ENCODE data around the gene CACNA2D4.
A peak's percentile ranks its signal among the peaks of the same experiment; 100 is the strongest.
"Not testable (repeated sequence)": the region's sequence is repeated elsewhere in the genome, so short reads cannot be mapped to it uniquely, and the experiment has no call there.

CACNA2D4 gene

DNA sequence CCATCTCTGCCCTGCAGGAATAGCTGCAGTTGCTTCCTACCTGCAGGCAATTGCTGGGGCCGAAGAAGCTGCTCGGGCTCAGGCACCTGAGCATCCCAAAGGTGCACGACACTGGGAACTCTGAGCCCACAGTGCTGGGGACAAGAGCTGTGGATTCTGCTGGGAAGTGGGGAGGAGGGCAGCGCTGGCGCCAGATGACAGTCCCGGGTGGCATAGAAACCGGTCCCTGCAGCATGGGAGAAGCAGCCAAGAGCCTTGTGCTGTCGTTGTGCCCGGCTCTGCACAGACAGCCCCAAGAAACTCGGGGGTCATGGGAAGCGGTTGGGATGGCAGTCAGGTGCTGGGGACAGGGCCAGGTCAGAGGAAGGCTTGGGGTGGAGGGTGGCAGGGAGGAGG is 97.6 kb downstream of the CACNA2D4 start:
- no peak overlapping the region for H3K4me3 ChIP-seq (ENCODE audit: low read depth, low read length)

DNA sequence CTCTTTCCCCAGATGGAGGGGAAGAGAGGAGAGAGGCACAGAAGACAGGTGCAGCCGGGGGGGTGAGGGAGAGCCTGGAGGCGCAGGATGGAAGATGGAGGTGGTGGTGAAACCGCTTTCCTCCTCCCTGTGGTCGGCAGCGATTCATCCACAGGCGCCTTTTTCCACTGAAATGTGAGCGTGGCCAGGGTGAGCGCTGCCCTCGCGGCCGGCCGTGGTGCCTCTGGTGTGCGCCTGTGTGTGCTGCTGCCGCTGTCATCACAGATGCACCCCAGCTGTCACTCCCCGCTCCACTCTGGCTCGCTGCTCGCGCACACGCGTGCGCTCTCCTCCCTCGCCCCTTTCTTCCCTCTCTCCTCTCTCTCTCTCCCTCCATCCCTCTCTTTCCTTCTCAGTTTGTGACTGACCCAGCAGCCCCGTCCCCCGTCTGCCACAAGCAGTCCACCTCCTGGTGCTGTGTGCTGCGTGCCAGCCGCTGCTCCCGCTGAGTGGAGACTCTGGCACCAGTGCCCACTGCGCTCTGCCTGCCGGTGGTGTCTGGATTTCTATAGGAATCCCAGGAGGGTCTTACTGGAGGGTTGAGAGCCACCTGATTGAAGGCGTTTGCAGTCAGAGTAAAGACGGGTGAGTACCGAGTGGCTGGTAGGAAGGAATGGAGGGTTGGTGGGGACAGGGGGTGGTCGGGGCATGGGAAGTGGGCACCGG is 98.1 kb downstream of the CACNA2D4 start, which contains the start of gene LRTM2:
Gene LRTM2 (plus strand): TSS at position 375 of the 705 bp plus-strand sequence. CDS start 7,584 bp downstream, outside the sequence.
- peak within 1 kb of the TSS; percentile 20 for H3K4me3 ChIP-seq (ENCODE audit: low read depth, low read length)

DNA sequence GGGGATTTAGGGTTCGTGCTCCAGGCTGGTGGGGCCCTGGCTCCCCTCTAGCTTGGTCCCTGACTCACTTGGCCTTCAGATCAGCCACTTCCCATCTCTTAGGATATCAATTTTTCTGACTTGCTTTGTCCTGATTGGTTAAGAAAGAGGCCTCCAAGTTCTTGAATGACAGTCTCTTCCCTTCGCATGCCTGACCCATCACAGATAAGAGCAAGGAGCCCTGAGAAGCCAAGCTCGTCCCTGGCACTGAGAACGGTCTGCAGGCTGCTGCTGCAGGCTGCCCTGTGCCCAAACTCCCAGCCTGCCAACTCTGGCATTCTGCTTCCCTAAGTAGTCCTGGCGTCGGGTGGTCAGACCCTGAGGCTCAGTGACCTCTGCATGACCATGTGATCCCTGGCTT is 98.9 kb downstream of the CACNA2D4 start:
- no peak overlapping the region for H3K4me3 ChIP-seq (ENCODE audit: low read depth, low read length)

DNA sequence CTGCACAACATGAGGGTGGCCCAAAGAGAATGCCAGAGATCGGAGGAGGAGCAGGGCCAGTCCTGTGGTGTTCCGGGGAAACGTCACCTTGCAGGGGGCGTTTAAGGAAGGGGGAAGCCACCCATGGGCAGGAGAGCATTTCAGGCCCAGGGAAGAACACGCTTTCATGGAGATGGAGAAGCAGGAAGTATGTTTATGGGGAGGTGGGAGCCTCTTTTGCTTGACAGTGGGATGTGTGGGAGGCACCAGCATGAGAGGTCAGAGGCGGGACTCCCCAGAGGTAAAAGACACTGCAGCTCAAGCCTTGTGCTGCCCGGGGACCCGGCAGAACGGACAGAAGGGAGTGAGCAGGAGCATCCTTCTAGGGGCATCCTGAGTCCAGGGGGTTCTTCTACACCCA is 99.4 kb downstream of the CACNA2D4 start:
- H3K4me3 ChIP-seq (ENCODE audit: low read depth, low read length), result no peak overlapping the region

DNA sequence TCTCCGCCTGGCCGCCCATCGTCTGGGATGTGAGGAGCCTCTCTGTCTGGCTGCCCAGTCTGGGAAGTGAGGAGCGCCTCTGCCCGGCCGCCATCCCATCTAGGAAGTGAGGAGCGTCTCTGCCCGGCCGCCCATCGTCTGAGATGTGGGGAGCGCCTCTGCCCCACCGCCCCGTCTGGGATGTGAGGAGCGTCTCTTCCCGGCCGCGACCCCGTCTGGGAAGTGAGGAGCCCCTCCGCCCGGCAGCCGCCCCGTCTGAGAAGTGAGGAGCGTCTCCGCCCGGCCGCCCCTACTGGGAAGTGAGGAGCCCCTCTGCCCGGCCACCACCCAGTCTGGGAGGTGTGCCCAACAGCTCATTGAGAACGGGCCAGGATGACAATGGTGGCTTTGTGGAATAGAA is 100.5 kb downstream of the CACNA2D4 start:
- not testable (repeated sequence) for H3K4me3 ChIP-seq (ENCODE audit: low read depth, low read length)

DNA sequence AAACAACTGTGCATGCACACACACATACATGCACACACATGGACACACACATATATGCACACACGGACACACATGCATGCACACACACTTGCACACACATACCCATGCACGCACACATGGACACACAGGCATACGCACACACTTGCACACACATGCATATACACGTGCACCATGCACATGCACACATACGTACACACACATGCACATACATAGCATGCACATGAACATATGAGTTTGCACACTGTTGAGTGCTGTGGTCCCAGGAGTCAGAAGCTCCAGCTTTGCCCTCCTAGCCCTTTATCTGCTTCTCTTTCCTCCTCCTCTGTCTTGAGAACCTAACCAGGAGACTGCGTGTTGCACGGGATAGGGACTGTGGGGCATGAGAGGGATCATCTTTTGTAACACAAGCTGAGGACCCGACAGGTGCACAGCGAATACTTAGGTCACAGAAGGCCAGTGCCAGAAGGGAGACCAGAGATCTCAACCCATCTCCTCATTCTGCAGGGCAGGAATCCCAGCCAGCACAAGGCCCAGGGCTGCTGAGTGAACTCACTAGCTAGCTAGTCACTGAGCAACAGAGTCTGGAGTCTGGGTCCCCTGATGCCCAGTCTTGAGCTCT is 101.6 kb downstream of the CACNA2D4 start:
- H3K4me3 ChIP-seq (ENCODE audit: low read depth, low read length), result no peak overlapping the region

DNA sequence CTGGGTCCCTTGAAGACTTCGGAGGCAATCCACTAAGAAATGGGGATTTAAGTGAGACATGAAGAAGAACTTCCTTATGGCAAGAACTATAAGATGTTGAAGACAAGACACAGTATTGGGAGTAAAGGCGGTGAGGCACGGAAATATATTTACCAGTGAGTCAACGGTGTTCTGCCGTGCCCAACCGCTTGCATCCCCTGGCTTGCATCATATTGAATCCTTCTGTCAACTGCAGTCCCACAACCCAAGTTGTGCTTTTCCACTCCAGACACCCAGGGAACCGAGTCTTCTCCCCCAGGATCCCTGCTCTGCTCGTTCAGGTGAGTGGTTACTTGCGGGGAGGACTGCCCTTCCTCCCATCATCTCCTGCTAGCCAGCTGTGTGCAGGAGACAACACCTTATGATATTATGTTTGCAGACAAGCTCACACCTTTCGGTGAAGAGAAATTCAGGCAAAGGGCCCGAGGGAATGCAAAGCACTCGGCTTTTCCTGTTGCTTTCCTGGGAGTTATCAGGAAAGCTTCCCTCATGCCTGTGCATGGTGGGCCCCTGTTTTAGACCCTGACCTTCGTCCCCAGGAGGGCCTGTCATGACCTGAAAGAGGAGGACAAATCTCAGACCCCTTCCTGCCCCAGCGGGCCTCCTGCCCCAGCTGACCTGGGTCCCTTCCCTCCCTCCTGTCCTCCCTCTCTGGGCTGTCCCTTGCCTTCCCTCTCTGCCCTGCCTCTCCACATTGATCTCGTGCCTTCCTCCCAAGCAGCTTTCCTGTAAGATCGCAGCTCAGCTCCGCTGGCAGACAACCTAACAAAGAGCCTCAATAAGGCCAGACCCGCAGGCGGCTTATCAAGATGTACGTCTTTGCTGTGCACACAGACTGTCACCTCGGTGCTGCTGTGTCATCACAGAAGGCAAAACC is 102.4 kb downstream of the CACNA2D4 start:
- no peak overlapping the region for H3K4me3 ChIP-seq (ENCODE audit: low read depth, low read length)

DNA sequence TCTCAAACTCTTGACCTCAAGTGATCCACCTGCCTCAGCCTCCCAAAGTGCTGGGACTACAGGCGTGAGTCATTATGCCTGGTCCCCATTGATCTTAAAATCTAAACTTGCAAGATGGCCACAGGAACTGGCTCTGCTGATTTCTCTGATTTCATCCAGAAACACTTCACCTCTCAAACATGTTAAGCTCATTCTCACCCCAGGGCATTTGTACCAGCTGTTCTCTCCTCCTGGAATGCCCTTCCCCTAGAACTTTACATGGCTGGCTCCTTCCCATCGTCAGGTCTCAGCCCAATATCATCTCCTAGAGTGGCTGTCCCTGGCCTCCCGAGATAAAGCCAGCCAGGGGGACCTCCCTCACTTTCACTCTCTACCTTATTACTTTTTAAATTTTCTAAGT is 103.3 kb downstream of the CACNA2D4 start:
- no peak overlapping the region for H3K4me3 ChIP-seq (ENCODE audit: low read depth, low read length)

DNA sequence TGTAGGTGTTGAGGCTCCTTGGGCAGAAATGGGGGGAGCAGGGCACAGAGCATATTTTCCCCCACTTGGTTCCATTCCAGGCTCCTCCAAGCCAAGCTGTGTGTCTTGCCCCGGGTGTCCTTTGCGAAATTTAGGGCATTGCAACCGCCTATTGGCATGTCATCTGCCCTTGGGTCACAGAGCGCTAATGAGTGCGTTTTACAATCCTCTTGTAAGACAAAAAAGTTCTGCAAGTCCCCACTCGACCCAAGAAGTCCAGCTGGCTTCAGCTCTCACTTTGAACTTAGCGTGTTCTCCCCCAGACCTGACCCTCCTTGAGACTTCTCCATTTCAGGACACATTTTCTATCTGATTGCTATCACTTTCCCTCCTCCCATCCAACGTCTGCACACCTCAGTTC is 104.2 kb downstream of the CACNA2D4 start:
- no peak overlapping the region for H3K4me3 ChIP-seq (ENCODE audit: low read depth, low read length)

DNA sequence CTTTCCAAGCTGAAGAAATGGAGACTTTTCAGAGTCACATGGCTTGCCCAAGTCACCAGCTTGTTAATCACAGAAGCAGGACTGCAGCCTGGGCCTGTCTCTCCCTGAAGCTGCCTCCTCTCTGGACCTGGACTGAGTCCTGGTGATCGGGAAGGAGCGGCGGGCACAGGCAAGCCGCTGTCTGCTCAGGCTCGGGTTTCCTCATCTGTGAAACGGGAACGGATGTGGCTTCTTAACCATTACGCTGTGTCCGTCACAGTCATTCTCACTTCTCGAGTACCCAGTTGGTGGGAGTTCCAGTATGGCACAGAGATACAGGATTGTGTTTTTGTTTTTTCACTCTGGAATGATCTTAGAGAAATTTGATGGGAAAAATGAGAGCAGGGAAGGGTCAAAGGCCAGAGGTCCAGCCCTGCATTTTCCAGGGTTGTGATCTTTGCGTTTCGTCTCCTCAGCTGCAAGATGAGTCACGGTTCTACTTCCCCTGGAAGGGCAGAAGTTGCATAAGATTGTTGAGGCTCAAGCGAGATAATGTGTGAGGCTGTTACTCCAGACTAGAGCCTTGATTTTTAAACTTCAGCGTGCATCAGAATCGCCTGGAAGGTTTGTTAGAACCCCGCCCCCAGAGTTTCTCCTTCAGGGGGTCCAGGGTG is 105.7 kb downstream of the CACNA2D4 start:
- no peak overlapping the region for H3K4me3 ChIP-seq (ENCODE audit: low read depth, low read length)

DNA sequence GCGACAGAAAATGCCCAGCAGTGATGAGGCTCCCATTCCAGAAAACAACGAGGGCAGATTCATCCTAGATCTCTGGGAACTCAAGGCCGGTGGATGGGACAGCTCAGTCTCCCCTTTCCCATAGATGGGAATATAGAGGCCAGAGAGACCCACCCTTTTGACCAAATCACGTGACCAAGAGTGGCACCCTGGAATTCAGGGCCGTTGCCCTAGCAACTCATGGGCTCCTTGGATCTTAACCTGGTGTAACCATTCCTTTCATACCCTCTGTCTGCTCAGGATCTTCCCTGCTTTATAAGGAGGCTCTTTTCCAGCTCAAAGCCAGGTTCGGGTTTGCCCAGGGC is 106.5 kb downstream of the CACNA2D4 start:
- H3K4me3 ChIP-seq (ENCODE audit: low read depth, low read length), result no peak overlapping the region

DNA sequence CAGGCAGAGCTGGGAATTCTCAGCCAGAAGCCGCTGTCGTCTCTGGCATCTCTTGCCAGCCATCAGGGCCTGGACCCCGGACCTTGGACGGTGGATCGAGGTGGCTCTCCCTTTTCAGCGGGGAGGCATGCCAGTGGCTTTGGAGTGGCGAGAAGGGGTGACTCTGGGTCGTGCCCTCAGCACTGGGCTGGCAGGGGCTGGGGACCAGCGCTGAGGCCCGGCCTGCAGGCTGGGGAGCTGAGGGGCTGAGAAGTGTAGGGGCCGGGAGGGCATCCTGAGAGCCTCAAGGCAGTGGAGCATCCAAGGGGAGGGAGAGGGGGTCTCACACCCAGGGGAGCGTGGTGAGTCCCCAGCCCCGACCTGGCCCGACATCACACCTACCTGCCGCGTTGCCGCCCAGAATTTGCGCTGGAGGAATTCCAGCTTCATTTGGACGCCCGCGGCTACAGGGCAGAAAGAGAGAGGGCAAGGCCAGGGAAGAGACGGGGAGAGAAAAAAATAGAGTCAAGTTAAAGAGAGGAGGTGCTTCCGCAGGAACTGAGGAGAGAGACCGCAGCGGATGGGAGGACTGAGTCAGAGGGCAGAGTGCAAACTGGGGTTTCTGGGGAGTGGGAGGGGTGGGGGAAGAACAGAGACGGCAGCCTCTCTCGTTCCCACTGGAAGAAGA is 107.0 kb downstream of the CACNA2D4 start:
- H3K4me3 ChIP-seq (ENCODE audit: low read depth, low read length), result no peak overlapping the region

DNA sequence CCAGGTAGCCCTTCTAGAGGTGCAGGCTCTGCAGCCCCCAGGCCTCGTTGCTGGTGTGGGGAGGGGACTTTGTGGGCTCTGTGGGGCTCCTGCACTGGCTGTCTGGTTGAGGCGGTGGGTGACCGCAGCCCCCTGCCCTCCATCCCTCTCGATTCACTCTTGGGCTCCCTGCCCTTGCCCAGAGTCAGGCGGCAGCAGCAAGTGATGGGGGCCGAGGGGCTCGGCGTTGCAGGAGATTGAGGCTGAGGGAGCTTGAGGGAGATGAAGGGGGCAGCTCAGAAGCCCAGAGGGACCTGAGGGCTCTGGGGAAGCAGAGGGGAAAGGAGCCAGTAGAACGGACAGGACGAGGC is 107.5 kb downstream of the CACNA2D4 start:
- H3K4me3 ChIP-seq (ENCODE audit: low read depth, low read length), result no peak overlapping the region

DNA sequence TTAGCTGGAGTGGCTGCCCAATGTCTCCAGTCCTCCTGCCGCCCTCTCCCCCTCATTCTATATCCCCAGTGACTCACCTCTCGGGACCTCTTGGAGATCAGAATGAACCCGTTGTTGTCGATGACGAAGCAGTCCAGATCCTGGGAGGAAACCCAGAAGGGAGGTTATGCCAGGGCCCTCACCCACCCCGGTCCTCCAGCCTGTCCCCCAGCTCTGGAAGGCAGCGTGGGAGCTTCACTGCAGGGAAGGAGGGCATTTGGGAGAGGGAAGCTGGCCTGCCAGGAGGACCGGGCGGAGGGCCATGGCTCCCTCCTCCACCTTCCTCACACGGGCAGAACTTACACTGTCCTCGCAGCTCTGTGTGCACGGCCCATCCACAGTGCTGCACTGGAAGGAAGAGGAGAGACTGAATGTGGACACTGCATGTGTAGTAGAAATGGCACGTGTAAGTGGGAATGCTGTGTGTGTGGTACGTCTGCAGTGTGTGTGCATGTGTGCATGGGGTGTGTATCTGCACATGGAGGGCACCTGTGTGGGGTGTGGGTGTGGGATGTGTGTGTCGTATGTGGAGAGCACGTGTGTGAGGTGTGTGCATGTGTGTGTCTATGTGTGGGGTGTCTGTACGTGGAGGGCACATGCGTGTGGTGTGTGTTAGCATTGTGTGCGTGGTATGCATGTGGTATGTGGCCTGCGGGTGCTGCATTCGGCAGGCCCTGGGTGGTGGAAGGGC is 108.1 kb downstream of the CACNA2D4 start:
- no peak overlapping the region for H3K4me3 ChIP-seq (ENCODE audit: low read depth, low read length)

DNA sequence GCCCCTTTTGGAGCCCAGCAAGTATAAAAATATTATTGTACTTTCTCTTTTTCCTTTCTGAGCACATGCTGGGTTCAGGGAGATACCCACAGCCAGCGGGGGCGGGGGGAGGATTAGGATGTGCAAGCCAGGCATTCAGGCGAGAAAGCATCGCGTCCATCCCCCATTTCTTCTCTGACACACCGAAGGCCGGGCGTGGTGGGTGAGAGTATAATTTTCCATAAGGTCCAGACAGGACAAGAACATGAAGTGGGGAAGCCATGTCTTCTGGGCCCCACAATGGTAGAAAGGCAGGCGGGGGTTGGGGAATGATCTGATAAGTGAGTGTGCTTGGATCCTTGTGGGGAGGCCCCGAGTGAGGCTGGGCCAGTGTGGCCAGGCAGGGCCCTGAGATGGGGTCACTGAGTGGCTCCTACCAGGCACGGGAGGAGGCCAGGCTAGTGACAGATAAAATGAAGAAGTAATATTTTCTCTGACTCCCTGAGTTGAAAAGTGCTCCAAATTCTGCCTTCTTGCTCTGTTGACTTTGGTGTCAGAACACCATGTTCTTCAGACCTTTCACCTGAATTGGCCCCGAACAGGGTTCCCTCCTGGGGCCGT is 108.8 kb downstream of the CACNA2D4 start:
- H3K4me3 ChIP-seq (ENCODE audit: low read depth, low read length), result no peak overlapping the region

DNA sequence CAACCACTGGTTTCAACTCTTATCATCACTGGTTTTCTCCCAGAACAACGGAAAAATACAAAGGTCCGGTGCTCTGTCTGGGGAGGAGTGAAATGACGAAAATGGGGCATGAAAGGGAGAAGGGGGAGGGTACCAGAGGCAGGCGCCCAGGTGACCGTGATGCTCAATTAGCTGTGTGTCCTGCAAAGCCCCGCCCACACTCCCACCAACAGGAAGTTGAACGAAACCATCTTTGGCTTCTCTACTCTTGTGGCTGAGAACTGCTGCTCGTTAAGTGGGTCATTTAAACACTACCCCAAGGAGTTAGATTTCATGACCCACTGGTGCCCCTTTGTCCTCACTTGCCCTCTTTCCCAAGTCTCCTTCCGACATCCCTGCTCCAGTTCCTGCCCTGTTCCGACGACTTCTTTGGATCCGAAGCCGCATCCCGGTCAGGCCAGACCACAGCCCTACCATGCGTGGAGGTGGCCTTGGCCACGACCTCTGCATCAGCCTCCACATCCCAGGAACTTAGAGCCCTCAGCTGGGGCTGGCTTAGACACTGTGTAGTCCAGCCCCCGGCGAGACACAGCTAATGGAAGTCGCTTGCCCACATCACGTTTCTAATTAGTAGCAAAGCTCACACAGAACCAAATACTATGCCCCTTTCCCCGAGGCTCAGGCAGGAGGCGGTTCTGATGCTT is 109.5 kb downstream of the CACNA2D4 start:
- no peak overlapping the region for H3K4me3 ChIP-seq (ENCODE audit: low read depth, low read length)

DNA sequence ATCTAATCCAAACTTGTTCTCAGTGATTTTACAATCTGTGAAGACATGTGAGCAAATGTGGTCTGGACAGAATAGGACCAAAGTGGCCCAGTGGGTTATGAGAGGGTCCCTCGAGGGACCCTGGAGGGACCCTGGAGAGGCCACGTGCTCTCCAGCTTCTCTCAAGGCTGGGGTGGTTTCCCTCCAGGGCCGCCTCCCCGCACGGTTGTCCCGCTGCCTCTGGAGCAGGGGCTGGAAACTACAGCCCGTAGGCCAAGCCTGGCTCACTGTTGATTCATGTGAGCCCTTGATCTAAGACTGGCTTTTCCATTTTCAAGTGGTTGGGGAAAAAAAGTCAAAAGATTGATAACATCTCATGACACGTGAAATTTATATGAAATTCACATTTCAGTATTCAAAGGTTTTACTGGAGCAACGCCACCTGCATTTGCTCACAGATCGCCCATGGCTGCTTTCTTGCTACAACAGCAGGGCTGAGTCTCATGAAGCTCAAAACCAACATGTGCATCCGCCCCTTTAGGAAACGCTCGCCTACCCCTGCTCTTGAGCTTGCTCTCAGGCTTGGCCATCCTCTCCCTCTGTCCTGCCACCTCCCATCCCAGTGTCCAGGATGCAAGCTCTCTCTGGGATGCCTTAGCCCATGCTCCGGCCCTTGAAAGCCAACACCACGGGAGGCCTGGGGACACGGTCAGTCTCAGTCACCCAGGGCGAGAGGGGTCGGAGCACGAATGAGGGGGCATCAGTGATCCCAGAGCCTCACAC is 110.2 kb downstream of the CACNA2D4 start:
- no peak overlapping the region for H3K4me3 ChIP-seq (ENCODE audit: low read depth, low read length)

DNA sequence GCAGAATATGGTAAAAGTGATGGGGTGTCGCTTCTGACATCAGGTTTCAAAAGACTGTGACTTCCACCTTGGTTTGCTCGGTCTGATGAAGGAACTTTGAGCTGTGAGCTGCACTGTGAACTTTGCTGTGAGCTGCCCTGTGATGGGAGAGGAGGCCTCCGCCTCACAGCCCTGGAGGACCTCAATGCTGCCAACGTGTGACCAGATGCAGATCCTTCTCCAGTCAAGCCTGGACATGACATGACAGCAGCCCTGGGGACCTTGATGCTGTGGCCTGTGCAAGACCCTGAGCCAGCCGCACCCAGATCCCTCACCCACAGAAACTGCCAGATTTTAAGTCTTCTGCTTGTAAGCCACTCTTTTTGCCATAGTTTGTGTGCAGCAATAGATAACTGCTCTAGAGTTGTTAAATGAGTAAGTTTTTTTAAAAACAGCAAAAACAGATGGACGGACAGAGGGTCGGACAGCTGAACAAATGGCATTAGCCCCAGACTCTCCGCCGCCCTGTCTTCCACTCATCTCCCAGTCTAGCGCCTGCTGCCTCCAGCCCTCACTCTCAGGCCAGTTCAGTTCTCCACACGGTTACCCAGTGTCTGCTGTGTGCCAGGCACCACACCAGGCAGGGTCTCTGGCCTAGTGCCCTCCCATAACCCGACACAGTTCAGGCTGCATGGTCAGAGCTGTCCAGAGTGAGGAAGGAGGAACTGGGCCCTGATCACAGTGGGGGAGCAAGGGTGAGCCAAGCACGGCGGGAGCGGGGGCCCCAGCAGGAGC is 111.2 kb downstream of the CACNA2D4 start:
- H3K4me3 ChIP-seq (ENCODE audit: low read depth, low read length), result no peak overlapping the region

Data from iPS-11a (cell line).